Measurements from ENCODE around the gene EMILIN3.

- no peak for TF ChIP-seq POLR2A (IDR thresholded peaks at IDR 0.05; ENCODE audit: low read length)
- no peak for TF ChIP-seq GATA1 (IDR thresholded peaks at IDR 0.05; ENCODE audit: low read depth, low read length)
Measured at GRCh38 chr20:41331731-41332130, 34.9 kb downstream of the EMILIN3 start.

All from erythroblast (primary cell).